Measurements from ENCODE around the gene PLEKHG4. TPM values are rescaled to one million over a fixed set of nuclear protein-coding genes. Genes with fewer than 3 reads are reported as not detected.

PLEKHG4 gene
- total RNA-seq, 1 donor from 2014 or later, result 0.89 TPM

DNA sequence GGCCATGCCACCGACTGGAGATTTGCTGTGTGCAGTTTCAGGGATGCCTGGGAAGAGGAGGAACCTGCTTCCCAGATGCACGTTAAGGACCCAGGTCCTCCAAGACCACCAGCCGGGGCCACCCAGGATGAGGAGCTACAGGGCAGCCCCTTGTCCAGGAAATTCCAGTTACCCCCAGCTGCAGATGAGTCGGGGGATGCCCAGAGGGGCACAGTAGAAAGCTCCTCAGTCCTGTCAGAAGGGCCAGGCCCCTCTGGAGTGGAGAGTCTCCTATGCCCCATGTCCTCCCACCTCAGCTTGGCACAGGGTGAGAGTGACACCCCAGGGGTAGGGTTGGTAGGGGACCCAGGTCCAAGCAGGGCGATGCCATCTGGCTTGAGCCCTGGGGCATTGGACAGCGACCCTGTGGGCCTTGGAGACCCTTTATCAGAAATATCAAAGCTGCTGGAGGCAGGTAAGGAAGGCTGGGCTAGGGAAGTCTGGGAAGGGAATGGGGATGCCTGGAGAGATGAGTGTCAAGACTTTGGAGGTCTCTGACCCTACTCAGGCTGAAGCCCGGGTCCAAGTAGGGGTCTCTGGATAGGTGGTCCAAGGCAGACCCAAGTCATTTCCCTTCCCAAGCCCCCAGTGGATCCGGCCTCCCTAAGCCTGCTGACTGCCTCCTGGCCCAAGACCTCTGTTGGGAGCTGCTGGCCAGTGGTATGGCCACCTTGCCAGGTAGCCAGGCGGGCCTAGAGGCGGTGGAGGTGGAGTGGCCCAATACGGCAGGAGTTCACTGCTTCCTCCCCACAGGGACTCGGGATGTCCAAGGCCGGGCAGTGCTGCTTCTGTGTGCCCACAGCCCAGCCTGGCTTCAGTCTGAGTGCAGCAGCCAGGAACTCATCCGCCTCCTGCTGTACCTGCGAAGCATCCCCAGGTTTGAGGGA is 1.0 kb downstream of the PLEKHG4 start:
- ATAC-seq (ENCODE audit: poor library complexity), result no peak
- no peak for DNase-seq
- intact Hi-C loops (cut with DNase I), result no loop called here

- intact Hi-C loops (cut with DNase I), result no loop called here
- DNase-seq, result no peak
- ATAC-seq (ENCODE audit: poor library complexity), result no peak
These were observed 2.5 kb downstream of the PLEKHG4 start for GRCh38 chr16:67281536-67282446.

DNA sequence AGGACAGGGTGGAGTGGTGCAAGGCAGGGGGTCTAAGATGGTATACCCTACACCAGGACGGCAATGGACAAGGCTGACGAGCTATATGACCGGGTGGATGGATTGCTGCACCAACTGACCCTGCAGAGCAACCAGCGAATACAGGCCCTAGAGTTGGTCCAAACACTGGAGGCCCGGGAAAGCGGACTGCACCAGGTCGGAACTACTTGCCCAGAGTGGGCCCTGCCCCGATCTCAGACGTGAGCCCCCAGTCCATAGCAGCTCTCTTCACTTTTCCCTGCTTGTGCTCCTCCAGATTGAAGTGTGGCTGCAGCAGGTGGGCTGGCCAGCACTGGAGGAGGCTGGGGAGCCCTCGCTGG is 3.1 kb downstream of the PLEKHG4 start:
- DNase-seq (no peak), ATAC-seq (ENCODE audit: poor library complexity) (no peak)
- intact Hi-C loops (cut with DNase I), result no loop called here

- intact Hi-C loops (cut with DNase I), result no loop called here
- DNase-seq (no peak), ATAC-seq (ENCODE audit: poor library complexity) (no peak)
These were observed 3.9 kb downstream of the PLEKHG4 start for GRCh38 chr16:67283039-67283825.

DNA sequence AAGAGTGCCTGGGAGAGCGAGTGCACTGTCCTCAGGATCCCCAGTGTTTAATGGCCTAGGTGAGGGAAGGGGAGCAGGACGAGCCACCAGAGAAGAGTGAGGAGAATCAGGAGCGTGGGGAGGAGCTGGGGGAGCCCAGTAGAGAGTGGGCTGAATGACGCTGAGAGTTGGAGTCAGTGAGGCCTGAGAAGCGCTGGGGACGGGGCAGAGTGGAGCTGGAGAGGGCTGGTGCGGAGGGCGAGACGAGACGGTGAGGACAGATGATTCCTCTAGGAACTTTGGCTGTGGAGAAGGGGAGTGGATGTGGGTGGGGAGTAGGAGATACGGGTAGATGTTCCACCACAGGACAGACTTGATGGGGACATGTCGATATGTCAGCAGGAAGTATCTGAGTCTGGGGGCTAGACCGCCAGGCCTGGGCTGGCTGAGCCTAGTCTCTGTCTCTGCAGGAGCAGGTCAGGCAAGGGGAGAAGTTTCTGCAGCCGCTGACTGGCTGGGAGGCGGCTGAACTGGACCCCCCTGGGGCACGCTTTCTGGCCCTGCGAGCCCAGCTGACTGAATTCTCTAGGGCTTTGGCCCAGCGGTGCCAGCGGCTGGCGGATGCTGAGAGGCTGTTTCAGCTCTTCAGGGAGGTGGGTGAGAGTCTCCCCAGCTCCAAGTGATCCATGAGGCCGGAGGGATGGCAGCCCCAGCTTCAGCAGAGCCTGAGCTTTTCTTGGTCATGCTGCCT is 4.7 kb downstream of the PLEKHG4 start:
- ATAC-seq (ENCODE audit: poor library complexity) (no peak), DNase-seq (no peak)
- intact Hi-C loops (cut with DNase I), result no loop called here

DNA sequence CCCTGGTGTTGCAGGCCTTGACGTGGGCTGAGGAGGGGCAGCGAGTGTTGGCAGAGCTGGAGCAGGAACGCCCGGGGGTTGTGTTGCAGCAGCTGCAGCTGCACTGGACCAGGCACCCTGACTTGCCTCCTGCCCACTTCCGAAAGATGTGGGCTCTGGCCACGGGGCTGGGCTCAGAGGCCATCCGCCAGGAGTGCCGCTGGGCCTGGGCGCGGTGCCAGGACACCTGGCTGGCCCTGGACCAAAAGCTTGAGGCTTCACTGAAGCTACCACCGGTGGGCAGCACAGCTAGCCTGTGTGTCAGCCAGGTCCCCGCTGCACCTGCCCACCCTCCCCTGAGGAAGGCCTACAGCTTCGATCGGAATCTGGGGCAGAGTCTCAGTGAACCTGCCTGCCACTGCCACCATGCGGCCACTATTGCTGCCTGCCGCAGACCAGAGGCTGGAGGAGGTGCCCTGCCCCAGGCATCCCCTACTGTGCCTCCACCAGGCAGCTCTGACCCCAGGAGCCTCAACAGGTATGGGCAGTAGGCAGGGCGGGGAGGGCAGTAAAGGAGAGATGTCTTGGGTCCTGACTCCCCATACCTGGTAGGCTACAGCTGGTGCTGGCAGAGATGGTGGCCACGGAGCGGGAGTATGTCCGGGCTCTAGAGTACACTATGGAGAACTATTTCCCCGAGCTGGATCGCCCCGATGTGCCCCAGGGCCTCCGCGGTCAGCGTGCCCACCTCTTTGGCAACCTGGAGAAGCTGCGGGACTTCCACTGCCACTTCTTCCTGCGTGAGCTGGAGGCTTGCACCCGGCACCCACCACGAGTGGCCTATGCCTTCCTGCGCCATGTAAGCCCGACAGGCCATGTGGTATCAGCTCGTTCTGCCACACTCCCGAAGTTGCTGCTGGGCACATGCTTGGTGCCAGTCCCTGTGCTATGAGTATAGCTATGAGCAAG is 5.6 kb downstream of the PLEKHG4 start:
- ATAC-seq (ENCODE audit: poor library complexity) (peak; percentile 70), DNase-seq (no peak)
- intact Hi-C loops (cut with DNase I), result no loop called here

GRCh38 chr16:67286441-67287235 is 7.3 kb downstream of the PLEKHG4 start:
- no peak for ATAC-seq (ENCODE audit: poor library complexity)
- intact Hi-C loops (cut with DNase I), result no loop called here
- no peak for DNase-seq

- ATAC-seq (ENCODE audit: poor library complexity) (no peak), DNase-seq (no peak)
- intact Hi-C loops (cut with DNase I), result no loop called here
These were observed 8.6 kb downstream of the PLEKHG4 start for GRCh38 chr16:67287960-67288359.

GRCh38 chr16:67291461-67291860 is 12.1 kb downstream of the PLEKHG4 start:
- DNase-seq (no peak), ATAC-seq (ENCODE audit: poor library complexity) (no peak)
- intact Hi-C loops (cut with DNase I), result no loop called here

- DNase-seq, result no peak
- intact Hi-C loops (cut with DNase I), result no loop called here
- ATAC-seq (ENCODE audit: poor library complexity), result no peak
These were observed 14.9 kb downstream of the PLEKHG4 start for GRCh38 chr16:67294171-67294757.

DNA sequence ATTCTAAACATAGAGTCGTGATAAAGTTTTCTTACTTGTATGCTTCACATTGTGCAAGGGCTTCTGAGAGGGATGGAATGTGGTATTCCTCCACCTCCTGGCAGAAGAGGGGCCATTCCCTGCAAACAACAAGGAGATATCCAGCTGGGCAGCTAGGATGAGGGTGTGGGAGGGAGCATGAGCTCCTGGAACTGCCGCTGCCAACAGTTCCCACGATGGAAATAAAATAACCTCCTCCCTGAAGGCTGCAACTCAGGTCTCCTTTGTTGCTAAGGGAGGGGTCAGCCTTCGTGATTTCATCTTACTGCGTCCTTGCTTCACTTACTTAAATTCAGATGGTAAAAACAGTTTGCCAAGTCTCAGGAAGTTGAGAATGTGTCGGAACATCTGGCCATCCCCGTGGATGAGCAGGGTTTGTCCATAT is 15.6 kb downstream of the PLEKHG4 start:
- ATAC-seq (ENCODE audit: poor library complexity) (no peak), DNase-seq (no peak)
- intact Hi-C loops (cut with DNase I), result no loop called here

GRCh38 chr16:67296420-67296819 is 17.1 kb downstream of the PLEKHG4 start:
- intact Hi-C loops (cut with DNase I), result no loop called here
- ATAC-seq (ENCODE audit: poor library complexity), result no peak

DNA sequence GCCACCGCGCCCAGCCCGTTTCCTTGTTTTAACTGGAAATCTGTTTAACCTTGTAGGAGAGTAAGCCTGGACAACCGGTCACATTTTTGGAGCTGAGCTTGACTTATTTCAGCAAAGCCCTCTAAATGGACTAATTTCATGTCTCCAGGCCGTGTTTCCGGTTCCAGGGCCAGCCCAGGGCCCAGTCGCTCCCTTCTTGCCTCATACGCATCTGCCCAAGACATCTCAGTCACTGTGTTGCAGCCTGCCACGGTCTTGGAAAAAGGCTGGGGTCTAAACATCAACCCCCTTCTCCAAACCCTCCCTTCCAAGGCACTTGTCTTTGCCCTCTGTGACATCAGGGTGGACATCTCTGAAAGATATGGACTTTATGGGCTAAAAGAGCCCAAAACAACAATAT is 18.9 kb downstream of the PLEKHG4 start:
- ATAC-seq (ENCODE audit: poor library complexity) (no peak), DNase-seq (no peak)
- intact Hi-C loops (cut with DNase I), result no loop called here

More at GRCh38 chr16:67296420-67296819, 17.1 kb downstream of the PLEKHG4 start:
- DNase-seq, result no peak

- intact Hi-C loops (cut with DNase I), result no loop called here
- ATAC-seq (ENCODE audit: poor library complexity) (no peak), DNase-seq (no peak)
These were observed 19.9 kb downstream of the PLEKHG4 start for GRCh38 chr16:67299269-67299668.

GRCh38 chr16:67301080-67301782 is 21.9 kb downstream of the PLEKHG4 start:
- intact Hi-C loops (cut with DNase I), result no loop called here
- ATAC-seq (ENCODE audit: poor library complexity) (peak; percentile 73), DNase-seq (peak; percentile 80)

GRCh38 chr16:67302076-67302475 is 22.7 kb downstream of the PLEKHG4 start:
- DNase-seq (no peak), ATAC-seq (ENCODE audit: poor library complexity) (peak; percentile 39)
- intact Hi-C loops (cut with DNase I), result no loop called here
